Adrenal gland (tissue), 5 donors: ENCODE data around the gene ADARB2.

Experiments used
- CTCF ChIP-seq, 6 experiments: fragments of 450-650 bp in 4 of 6; fragments of 200-600 bp in 2 of 6; sonication (generic) in 1 of 6; IDR thresholded peaks; 1 replicate in 5 of 6; 2 replicates in 1 of 6; pipeline versions ENCODE4 v1.5.1 to v1.8.0; 2016 to 2021; ENCODE audit warnings: antibody characterized with exemption in 6 of 6, mild to moderate bottlenecking in 2 of 6, moderate library complexity in 1 of 6
- POLR2A ChIP-seq, 2 donors: fragments of 450-650 bp; IDR thresholded peaks; one replicate each; pipeline ENCODE4 v1.6.1; 2017; ENCODE audit warnings: antibody characterized with exemption in 2 of 2, mild to moderate bottlenecking in 2 of 2, moderate library complexity in 1 of 2
- donor health status: DM: no; HTN: no; CAD: no.

- TF ChIP-seq CTCF (IDR thresholded peaks at IDR 0.05), result no peak
- TF ChIP-seq POLR2A (IDR thresholded peaks at IDR 0.05), result no peak
Observed at GRCh38 chr10:1467334-1468076, 269.8 kb downstream of the ADARB2 start.
